SK-N-MC (cell line): Measurements from ENCODE around the gene SECISBP2.

Experiments
- EZH2 ChIP-seq: fragments of 200-600 bp; sonication (generic); IDR thresholded peaks from one replicate; pipeline ENCODE4 v1.6.1; 2017; ENCODE audit warnings: antibody characterized with exemption
- FOXP2 ChIP-seq: optimal IDR thresholded peaks from 2 replicates; pipeline ENCODE3; 2011; ENCODE audit warnings: mild to moderate bottlenecking, moderate library complexity; ENCODE audit not compliant: insufficient read depth; ENCODE audit errors: extremely low read length, control extremely low read depth
- POLR2AphosphoS5 ChIP-seq: IDR thresholded peaks from 2 replicates; pipeline ENCODE4 v1.6.1; 2012; ENCODE audit warnings: mild to moderate bottlenecking, low read depth, low read length, borderline replicate concordance

DNA sequence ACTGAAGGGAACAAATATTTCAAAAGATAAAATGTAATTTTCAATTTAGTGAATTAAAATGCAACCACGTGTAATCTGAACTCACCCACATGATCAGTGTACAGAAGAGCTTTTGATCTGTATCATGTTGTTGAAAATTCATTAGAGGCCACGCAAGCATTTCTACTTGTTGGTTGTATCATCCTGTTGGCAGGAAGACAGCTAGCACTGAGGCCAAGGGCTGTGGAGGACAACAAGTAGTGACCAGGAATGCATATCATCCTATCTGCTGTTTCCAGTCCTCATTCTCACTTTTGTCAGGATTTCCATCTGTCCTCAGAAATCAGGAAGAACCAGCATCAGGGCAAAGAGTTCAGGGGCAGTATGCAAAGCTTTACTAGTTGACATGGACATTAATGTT is 37.2 kb upstream of the SECISBP2 start:
- no peak for TF ChIP-seq POLR2AphosphoS5
- TF ChIP-seq EZH2: no peak
- no peak for TF ChIP-seq FOXP2
